Measurements from ENCODE around the gene MFSD6.
A peak's percentile ranks its signal among the peaks of the same experiment; 100 is the strongest.
"Not testable (repeated sequence)": the region's sequence is repeated elsewhere in the genome, so short reads cannot be mapped to it uniquely, and the experiment has no call there.

Gene MFSD6

GRCh38 chr2:190469771-190470170 lies 61.6 kb downstream of the MFSD6 start:
- DNase-seq, result no peak
- H3K36me3 Mint-ChIP-seq, result peaks cover 60% of the 10 kb centered on the region
- peaks cover 27% of the 10 kb centered on the region for H3K4me1 Mint-ChIP-seq

GRCh38 chr2:190470256-190470826 lies 62.2 kb downstream of the MFSD6 start:
- H3K36me3 Mint-ChIP-seq, result peaks cover 60% of the 10 kb centered on the region
- no peak overlapping the region for H3K4me3 Mint-ChIP-seq
- H3K4me1 Mint-ChIP-seq, result peaks cover 23% of the 10 kb centered on the region
- peaks cover 19% of the 10 kb centered on the region for H3K9me3 Mint-ChIP-seq
- DNase-seq, result no peak
- CTCF ChIA-PET, result interaction anchor here (0.7 kb wide), 1 partner anchor 477 kb away, joined by 3 read pairs; no protein-coding TSS in a partner anchor
- H3K27ac Mint-ChIP-seq, result no peak overlapping the region
- H3K27me3 Mint-ChIP-seq, result no peaks in the 10 kb centered on the region

More at GRCh38 chr2:190469771-190470170, 61.6 kb downstream of the MFSD6 start:
- H3K27me3 Mint-ChIP-seq, result no peaks in the 10 kb centered on the region
- no peak overlapping the region for H3K27ac Mint-ChIP-seq
- H3K4me3 Mint-ChIP-seq, result no peak overlapping the region
- peaks cover 19% of the 10 kb centered on the region for H3K9me3 Mint-ChIP-seq
- CTCF ChIA-PET, result interaction anchor here (0.7 kb wide), 1 partner anchor 478 kb away, joined by 3 read pairs; no protein-coding TSS in a partner anchor

DNA sequence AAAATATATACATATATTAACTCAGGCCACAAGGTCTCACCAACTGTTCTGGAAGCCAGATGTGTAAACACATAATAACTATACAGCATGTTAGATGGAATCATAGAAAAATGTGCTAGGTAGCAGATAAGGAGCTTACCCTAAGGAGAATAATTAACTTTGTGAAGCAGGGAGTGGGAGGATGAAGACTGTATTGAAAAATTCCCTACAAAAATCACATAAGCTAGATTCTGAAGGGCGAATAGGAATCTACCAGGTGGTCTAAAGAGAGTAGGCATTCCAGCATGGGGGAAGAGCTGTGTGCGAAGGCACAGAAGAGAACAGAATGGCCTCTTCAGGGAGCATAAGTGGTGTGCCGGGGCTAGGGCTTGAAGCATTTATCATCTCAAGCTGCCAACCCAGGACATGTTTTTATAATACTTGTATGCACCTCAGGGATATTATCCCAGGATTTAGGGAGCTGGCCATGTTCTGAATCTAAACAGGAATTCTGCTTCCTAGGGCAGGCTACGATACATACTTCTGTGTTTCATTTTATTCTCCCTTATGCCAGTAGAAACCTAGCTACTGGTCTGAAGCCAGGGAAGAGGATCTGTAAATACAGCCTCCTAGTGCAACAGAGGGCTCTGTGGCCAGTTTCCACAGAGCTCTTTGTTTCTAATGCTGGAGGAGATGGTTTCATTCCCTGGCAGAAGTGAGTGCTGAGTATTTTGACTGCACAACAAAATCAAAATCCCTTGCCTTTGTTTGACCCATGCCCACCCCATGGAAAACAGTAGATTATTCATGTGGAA lies 69.7 kb downstream of the MFSD6 start:
- no peak for DNase-seq
- CTCF ChIA-PET, result interaction anchor here (0.6 kb wide), 1 partner anchor 327 kb away, joined by 3 read pairs; no protein-coding TSS in a partner anchor

DNA sequence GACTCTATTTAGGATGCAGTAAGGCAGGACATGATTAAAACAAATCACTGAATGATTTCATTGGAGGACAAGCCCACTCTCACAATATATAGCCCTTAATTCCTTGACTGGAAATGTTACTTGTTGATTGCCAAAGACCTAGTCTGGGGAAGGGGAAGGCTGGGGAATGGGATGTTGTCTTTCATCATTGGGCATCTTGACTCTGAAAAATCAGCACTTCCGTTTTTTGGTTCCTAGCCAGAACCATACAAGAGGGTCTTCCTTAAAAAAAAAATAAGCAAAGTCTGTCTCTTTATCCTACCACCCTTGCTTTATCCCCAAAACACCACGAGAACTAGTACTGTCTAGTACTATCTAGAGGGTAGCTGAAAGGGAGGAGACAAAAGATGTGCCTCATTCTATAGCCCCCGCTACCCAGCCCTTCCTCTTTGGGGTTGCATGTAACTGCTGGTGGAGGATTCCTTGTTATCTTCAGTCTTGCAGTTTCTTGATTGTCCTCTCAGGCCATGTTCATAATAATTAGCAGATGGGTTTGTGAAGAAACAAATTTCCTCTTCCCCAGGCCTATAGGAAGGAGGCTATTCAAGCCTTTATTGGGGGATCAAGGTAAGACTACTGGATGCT lies 70.5 kb downstream of the MFSD6 start:
- Mint-ChIP-seq H3K4me3 (no peak overlapping the region), H3K27ac (no peak overlapping the region), H3K27me3 (no peaks in the 10 kb centered on the region), H3K4me1 (no peaks in the 10 kb centered on the region), H3K9me3 (peaks cover 6% of the 10 kb centered on the region), H3K36me3 (peaks cover 25% of the 10 kb centered on the region)
- CTCF ChIA-PET, result no interaction called here
- DNase-seq, result no peak

More for the DNA sequence above, 69.7 kb downstream of the MFSD6 start:
- Mint-ChIP-seq H3K27ac (no peak overlapping the region), H3K36me3 (peaks cover 29% of the 10 kb centered on the region), H3K4me1 (no peaks in the 10 kb centered on the region), H3K27me3 (no peaks in the 10 kb centered on the region), H3K9me3 (peaks cover 13% of the 10 kb centered on the region), H3K4me3 (no peak overlapping the region)

GRCh38 chr2:190481339-190481738 lies 73.2 kb downstream of the MFSD6 start:
- Mint-ChIP-seq H3K9me3 (peaks cover under 1% of the 10 kb centered on the region), H3K4me1 (no peaks in the 10 kb centered on the region), H3K36me3 (peaks cover 27% of the 10 kb centered on the region), H3K27me3 (no peaks in the 10 kb centered on the region), H3K27ac (no peak overlapping the region), H3K4me3 (no peak overlapping the region)
- CTCF ChIA-PET, result no interaction called here
- no peak for DNase-seq

DNA sequence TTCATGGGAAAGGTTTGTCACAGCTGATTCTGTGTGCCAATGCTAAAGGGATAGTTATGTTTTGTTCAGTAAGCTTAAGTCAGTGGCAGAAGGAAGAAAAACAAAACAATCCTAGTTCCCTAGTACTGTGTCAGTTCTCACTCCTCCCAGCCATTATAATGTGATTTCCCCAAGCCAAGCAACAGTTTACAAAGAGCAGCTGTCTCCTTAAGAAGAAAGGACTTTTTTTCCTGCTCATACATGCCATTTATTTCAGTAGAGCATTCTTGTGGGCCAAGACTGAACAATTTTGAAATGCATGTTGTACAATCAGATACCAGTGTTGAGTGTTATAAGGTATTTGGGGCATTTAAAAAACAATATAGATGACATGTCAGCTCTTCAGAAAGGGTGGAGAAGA lies 74.3 kb downstream of the MFSD6 start:
- Mint-ChIP-seq H3K27ac (no peak overlapping the region), H3K4me1 (no peaks in the 10 kb centered on the region), H3K27me3 (no peaks in the 10 kb centered on the region), H3K36me3 (peaks cover 30% of the 10 kb centered on the region), H3K9me3 (no peaks in the 10 kb centered on the region), H3K4me3 (no peak overlapping the region)
- DNase-seq, result no peak
- CTCF ChIA-PET, result no interaction called here

- H3K27me3 Mint-ChIP-seq, result no peaks in the 10 kb centered on the region
- H3K27ac Mint-ChIP-seq, result no peak overlapping the region
- peaks cover 56% of the 10 kb centered on the region for H3K36me3 Mint-ChIP-seq
- H3K4me3 Mint-ChIP-seq, result no peak overlapping the region
- no peak for DNase-seq
- peaks cover 21% of the 10 kb centered on the region for H3K4me1 Mint-ChIP-seq
- CTCF ChIA-PET, result no interaction called here
- H3K9me3 Mint-ChIP-seq, result no peaks in the 10 kb centered on the region
Observed at GRCh38 chr2:190486037-190486623, 78.0 kb downstream of the MFSD6 start.

- peaks cover 28% of the 10 kb centered on the region for H3K4me1 Mint-ChIP-seq
- CTCF ChIA-PET, result no interaction called here
Observed at GRCh38 chr2:190488516-190489233, 80.5 kb downstream of the MFSD6 start.

DNA sequence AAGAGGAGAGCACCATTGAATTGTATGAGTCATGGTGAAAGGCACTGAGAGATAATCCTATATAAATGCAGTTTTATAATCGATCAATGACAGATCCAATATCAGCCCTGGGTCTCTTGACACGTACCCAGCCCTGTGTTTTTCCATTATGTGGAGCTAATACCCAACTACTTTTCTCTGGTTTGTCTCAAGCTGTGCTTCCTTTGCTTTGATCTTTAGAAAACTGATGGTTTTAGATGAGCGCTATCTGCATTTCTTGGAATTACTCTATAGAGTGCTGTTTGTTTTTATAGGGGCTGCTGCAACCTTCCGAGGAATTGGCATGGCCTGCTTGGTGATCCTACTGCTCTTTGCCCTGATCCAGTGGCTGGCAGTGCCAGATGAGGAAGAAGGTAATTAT lies 81.3 kb downstream of the MFSD6 start:
- CTCF ChIA-PET, result no interaction called here
- H3K4me3 Mint-ChIP-seq, result no peak overlapping the region
- peaks cover 76% of the 10 kb centered on the region for H3K36me3 Mint-ChIP-seq
- no peak for DNase-seq
- H3K27ac Mint-ChIP-seq, result peak overlapping the region; percentile 35
- H3K9me3 Mint-ChIP-seq, result peaks cover 19% of the 10 kb centered on the region
- H3K4me1 Mint-ChIP-seq, result peaks cover 36% of the 10 kb centered on the region
- H3K27me3 Mint-ChIP-seq, result no peaks in the 10 kb centered on the region

More at GRCh38 chr2:190488516-190489233, 80.5 kb downstream of the MFSD6 start:
- peaks cover 18% of the 10 kb centered on the region for H3K9me3 Mint-ChIP-seq
- DNase-seq, result no peak
- H3K4me3 Mint-ChIP-seq, result no peak overlapping the region
- H3K27ac Mint-ChIP-seq, result no peak overlapping the region
- no peaks in the 10 kb centered on the region for H3K27me3 Mint-ChIP-seq
- peaks cover 71% of the 10 kb centered on the region for H3K36me3 Mint-ChIP-seq

DNA sequence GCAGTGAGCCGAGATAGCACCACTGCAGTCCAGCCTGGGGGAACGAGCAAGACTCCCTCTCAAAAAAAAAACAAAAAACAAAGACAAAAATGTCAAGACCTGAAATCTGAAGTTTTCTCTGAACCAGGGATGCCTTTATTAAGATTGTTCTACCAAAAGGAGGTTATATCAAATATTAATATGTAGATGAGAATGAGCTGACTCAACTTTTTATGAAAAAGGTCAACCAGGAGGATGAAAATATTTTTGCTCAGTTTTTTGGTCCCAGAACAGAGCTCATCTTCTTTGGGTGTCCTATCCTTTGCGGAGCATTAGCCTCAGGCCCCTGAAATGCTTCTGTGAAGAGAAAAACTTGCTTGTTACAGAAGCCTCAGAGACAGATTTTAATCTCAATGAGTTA lies 82.3 kb downstream of the MFSD6 start:
- CTCF ChIA-PET, result no interaction called here
- Mint-ChIP-seq H3K9me3 (peaks cover 23% of the 10 kb centered on the region), H3K36me3 (peaks cover 81% of the 10 kb centered on the region), H3K4me1 (peaks cover 46% of the 10 kb centered on the region), H3K27me3 (no peaks in the 10 kb centered on the region), H3K27ac (no peak overlapping the region), H3K4me3 (no peak overlapping the region)
- no peak for DNase-seq

- DNase-seq, result no peak
- CTCF ChIA-PET, result no interaction called here
- no peak overlapping the region for H3K27ac Mint-ChIP-seq
Observed at GRCh38 chr2:190493095-190493494, 84.9 kb downstream of the MFSD6 start.

GRCh38 chr2:190494600-190495227 lies 86.6 kb downstream of the MFSD6 start:
- H3K4me3 Mint-ChIP-seq, CTCF ChIA-PET, DNase-seq, H3K27me3 Mint-ChIP-seq: not testable (repeated sequence)
- peaks cover 79% of the 10 kb centered on the region for H3K36me3 Mint-ChIP-seq
- peaks cover 26% of the 10 kb centered on the region for H3K9me3 Mint-ChIP-seq
- peaks cover 31% of the 10 kb centered on the region for H3K4me1 Mint-ChIP-seq
- peak overlapping the region; percentile 46 for H3K27ac Mint-ChIP-seq

More at GRCh38 chr2:190493095-190493494, 84.9 kb downstream of the MFSD6 start:
- Mint-ChIP-seq H3K36me3 (peaks cover 86% of the 10 kb centered on the region), H3K4me3 (no peak overlapping the region), H3K4me1 (peaks cover 46% of the 10 kb centered on the region), H3K27me3 (no peaks in the 10 kb centered on the region), H3K9me3 (peaks cover 26% of the 10 kb centered on the region)

DNA sequence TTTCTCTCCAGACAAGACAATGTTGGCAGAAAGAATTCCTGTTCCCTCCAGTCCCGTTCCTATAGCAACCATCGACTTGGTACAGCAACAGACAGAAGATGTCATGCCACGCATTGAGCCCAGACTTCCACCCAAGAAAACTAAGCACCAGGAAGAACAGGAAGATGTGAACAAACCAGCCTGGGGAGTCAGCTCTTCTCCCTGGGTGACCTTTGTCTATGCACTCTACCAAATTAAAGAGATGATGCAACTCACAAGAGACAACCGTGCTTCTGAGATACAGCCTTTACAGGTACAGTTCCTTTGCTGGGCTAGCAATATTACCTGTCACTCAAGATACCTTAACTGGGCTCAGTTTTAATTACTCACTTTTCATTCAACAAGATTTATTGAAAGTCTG lies 89.3 kb downstream of the MFSD6 start:
- H3K27ac Mint-ChIP-seq, result no peak overlapping the region
- no peak overlapping the region for H3K4me3 Mint-ChIP-seq
- peaks cover 18% of the 10 kb centered on the region for H3K9me3 Mint-ChIP-seq
- no peak for DNase-seq
- CTCF ChIA-PET, result no interaction called here
- peaks cover 27% of the 10 kb centered on the region for H3K4me1 Mint-ChIP-seq
- peaks cover 68% of the 10 kb centered on the region for H3K36me3 Mint-ChIP-seq
- H3K27me3 Mint-ChIP-seq, result no peaks in the 10 kb centered on the region

Data from activated naive CD4-positive, alpha-beta T cell treated with anti-CD3 and anti-CD28 coated beads, Interleukin-2, amount 10 ng/mL, durations not matched to agents 7 days and 5 days (primary cell).